HS-27A (cell line): ENCODE measurements around the gene FNBP1L.
"Not testable (repeated sequence)": the region's sequence is repeated elsewhere in the genome, so short reads cannot be mapped to it uniquely, and the experiment has no call there.

Experiments used
- DNase-seq: peaks from one replicate; pipeline ENCODE4 v3.0.0-alpha.2; 2012; ENCODE audit warnings: low read depth, missing footprints

The FNBP1L gene

GRCh38 chr1:93573940-93574469 lies 126.1 kb downstream of the FNBP1L start:
- DNase-seq: no peak

DNA sequence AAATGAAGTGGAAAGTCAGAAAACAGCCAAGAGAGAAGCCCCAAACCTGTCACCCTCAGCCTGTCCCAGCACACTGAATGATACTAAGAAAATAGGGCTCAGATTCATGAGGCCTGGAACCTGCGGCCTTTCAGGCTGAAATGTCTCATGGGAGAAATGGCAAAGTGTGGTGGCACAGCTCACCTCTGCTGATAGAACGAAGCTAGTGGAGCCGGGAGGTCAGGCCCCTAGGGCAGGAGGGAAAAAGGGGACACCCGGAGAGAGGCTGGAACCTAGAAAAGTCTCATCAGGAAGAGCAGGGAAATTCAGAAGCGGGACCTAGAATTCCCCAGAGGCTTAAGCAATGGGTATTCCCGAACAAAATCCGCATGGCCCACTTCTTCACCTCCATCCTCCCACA lies 126.6 kb downstream of the FNBP1L start:
- DNase-seq: no peak

GRCh38 chr1:93574991-93575390 lies 127.1 kb downstream of the FNBP1L start:
- no peak for DNase-seq

DNA sequence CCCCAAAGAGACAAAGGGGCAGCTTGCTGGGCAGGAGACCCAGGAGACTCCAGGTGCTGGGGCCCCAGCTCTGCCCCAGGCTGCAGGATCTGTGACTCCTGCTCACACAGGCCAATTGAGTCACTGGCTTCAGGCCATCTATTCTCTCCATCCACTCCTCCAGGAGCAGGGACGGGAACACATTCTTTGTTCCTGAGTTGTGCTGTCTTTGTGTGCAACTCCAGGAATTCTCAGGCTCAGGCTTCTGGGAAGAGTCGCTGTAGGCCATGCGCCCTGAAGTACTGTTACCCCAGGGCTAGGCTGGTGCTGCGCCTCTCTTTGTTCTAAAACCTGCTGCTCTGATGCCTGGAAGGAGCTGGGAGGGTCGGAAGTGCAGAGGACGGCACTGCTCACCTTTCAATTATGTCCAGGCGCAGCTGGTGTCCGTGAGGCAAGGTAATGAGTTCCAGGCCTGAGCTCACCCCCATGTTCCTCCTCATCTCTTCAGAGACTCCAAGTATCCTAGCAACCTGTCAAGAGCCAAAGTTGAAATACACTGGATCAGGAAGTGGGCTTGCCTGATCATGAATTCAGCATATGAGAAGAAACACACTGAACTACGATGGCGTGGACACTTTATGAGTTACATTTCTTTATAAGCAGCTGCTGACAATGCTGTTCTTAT lies 127.8 kb downstream of the FNBP1L start:
- no peak for DNase-seq

DNA sequence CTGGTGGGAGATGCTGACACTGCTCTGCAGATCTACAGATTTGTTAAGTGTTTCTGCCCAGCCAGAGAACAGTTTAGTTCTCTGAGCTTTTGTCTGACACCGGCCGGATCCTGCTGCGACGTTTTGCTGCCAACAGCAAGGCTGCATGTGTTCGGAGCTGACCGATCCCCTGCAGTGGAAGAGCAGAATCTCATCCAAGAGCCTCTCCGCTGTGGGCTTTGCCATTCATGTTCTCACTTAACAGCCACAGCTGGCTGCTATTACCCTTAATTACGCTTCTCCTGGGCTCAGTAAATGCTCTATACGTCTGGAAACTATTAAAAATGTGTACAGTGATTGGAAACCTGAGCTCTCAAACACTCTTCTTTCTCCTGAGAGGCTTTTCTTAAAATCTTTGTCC lies 128.4 kb downstream of the FNBP1L start:
- no peak for DNase-seq

DNA sequence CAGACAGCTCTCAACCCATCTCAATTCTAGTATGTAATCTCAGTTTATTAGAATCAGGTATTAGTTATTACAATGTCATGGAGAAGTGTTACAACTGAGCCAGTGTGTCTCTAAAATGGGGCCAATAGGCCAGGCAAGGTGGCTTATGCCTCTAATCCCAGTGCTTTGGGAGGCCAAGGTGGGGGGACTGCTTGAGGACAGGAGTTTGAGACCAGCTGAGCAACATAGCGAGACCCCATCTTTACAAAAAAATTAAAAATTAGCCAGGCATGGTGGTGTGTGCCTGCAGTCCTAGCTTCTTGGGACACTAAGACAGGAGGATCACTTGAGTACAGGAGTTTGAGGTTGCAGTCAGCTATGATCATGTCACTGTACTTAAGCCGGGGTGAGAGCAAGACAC lies 128.8 kb downstream of the FNBP1L start:
- DNase-seq: no peak

DNA sequence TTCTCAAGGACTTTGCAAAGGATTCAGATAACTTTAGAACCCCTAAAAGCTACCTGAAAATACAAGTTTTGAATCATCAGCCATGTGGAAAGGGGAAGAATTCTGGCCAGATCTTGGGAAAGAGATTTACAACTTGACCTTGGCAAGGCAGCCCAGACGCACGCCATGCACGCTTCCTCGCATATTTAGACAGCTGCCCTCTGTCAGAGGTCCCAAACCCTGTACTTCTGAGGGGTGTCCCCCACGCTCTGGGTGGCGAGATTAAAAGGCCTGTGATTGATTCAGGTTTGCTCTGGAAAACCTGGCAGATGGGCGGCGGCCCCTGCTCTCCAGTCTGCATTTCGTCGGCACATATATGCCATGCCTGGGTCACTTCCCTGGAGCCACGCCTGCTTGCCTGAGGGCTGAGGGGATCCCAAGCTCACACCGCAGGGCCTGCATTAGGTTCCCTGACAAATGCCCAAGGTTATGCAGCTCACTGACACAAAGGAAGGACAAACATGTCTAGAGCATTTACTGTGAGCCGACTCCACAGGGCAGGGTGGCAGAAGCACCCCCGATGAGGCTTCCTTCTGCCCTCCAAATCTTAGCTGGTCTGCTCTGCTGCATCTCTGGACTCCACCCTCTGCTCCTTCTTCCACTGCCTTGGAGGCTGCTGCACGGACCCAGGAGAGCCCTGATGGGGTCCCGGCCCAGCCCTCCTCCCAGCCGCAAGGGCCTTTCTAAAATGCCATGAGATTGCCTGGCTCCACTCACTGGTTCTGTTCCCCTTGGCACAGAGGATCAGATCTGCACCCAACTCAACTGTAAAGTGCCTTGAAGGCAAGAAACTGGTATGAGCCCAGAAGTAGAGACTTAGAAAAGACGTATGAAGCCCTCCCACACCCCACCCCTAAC lies 129.9 kb downstream of the FNBP1L start:
- no peak for DNase-seq

- no peak for DNase-seq
These were observed 130.5 kb downstream of the FNBP1L start for GRCh38 chr1:93578433-93578830.

DNA sequence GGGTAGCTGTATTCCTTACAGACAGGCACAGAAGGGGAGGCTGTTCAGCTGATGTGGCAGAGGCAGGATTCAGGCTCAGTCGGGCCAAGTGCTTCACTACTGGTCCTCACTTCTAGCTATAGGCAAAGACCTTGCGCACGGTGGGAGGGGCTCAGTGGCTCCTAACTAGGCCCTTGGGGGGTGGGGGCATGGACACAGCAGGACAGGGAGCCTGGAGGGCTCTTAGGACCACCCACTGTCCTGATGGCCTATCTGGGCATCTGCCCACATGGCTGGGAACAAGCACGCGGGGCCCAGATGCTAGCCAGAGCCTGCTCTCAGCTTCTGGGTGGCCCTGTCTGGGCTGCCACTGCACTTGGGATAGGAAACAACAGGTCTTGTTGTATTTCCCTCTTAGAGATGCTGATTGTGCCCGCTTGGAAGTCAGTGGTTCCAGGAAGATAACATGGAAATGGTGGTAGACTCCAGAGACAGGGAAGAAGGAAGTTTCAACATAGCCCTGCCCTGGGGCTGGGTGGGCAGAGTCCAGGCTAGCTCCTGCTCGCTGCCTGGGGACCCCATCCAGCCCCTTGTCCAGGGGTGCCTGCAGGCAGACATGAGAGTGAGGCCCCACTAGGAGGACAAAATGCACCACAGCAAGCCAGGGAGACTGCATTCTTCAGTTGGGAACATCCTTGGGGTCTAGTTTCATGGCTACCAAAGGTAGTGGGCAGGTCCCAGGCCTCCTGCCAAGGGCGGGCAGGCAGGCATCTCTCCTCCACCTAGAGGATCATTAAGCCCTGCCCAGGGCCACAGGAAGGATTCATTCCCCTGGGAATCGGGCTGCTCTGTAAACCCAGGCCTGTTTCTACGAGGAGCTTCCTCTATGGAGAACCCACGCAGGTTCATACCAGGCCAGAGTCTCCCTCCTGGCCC lies 131.2 kb downstream of the FNBP1L start:
- DNase-seq: no peak

- no peak for DNase-seq
These were observed 132.0 kb downstream of the FNBP1L start for GRCh38 chr1:93579891-93580290.

DNA sequence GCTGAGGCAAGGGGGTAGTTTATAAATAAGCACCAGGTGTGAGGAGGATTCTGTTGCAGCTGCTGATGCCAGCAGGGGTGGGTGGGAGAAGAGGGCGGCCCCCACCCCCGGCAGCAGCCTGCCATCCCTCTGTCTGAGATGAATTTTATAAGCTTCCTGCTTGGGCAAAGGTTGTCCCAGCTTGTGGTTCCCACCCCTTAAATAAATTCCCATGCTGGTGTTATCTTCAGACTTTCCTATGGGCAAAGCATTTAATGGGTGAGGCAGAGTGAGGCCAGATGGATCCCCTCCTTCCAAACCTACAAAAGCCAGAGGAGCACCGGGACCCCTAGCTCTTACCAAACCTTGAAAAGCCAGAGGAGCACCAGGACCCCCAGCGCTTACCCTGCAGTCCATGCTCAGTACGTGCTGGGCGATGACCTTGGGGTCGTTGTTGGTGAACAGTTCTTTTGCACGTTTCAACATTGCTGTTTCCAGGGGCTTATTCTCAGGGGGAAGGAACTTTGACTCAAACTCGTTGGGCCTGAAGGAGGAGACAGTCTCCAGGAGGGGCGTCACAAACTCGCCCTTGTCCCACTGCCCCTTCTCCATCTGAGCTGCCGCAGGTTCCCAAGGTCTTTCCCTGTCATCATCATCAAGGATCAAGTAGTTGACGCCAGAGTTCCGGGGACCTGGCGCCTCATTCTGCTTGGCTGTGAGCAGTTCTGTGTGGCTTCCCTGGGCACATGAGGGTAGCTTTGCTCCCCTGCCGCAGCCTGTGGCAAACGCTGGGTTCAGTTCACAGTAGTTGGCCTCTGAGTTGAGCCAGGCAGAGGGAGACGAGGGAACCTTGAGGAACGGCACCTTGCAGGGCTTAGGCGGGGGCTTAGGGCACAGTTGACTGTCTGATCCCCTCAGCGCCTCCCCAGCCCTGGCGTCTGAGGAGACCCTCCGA lies 134.3 kb downstream of the FNBP1L start:
- no peak for DNase-seq

- DNase-seq: no peak
These were observed 136.5 kb downstream of the FNBP1L start for GRCh38 chr1:93584261-93585003.

- no peak for DNase-seq
These were observed 137.4 kb downstream of the FNBP1L start for GRCh38 chr1:93585059-93585966.

DNA sequence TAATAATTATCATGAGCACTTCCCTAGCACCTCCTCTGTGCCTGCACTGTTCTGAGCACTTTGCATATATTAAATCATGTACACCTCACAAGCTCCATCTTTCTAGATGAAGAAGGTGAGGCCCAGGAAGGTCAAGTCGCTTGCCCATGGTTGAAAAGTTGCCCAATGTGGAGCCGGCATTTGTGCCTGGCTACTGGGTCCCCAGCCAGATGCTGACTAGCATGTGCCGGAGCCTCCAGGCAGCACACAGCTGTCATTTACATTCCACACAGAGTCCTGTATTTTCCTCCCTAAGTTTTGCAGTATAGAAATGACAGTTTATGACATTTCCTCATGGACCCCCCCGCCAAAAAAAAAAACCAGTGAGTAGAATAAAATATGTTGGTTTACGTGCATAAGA lies 139.4 kb downstream of the FNBP1L start:
- no peak for DNase-seq

DNA sequence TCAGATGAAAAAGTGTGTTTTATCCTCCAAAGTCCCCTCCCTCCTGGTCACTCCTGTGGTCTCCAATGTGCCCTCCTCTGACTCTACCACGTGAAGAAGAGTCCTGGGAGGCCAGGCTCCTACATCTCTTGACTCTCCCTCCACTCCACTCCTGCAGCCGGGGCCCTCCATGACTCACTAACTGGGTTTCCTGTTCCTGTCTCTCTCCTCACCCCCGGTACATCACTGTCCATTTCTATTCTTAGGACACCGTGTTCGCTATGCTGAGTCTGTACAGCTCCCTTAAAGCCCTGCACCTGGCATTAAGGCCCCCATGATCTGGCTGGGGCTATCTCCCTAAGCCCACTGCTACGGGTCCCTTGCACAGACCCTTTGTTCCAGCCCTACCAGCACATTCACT lies 140.3 kb downstream of the FNBP1L start:
- no peak for DNase-seq

DNA sequence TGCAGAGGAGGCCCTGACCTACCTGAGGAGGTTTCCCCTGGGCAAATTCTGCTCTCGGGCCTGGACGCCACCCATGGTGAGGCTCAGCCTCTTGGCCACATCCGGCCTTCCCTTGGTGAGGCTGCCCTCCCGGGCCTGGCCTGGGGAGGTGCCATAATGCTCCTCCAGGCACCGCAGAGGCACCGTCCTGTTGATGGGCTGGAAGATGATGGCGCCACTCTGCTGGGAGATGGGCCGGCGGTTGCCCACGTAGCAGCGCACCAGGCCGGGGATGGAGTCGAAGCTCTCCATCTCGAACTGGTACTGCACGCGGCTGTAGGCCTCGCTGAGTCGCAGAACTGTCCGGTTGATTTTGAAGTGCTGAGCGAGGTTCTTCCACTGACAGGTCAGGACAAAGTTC lies 141.0 kb downstream of the FNBP1L start:
- no peak for DNase-seq

DNA sequence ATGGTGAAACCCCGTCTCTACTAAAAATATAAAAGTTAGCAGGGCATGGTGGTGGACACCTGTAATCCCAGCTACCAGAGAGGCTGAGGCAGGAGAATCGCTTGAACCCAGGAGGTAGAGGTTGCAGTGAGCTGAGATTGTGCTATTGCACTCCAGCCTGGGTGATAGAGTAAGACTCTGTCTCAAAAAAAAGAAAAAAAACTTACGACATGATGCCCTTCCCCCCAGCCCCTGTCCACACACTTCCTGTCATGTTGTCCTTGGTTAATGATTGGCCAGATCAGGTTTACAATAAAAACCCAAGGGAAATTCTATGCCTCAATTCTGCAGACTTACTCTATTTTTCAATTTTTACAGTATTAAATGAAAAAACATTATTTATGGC lies 143.4 kb downstream of the FNBP1L start:
- not testable (repeated sequence) for DNase-seq

DNA sequence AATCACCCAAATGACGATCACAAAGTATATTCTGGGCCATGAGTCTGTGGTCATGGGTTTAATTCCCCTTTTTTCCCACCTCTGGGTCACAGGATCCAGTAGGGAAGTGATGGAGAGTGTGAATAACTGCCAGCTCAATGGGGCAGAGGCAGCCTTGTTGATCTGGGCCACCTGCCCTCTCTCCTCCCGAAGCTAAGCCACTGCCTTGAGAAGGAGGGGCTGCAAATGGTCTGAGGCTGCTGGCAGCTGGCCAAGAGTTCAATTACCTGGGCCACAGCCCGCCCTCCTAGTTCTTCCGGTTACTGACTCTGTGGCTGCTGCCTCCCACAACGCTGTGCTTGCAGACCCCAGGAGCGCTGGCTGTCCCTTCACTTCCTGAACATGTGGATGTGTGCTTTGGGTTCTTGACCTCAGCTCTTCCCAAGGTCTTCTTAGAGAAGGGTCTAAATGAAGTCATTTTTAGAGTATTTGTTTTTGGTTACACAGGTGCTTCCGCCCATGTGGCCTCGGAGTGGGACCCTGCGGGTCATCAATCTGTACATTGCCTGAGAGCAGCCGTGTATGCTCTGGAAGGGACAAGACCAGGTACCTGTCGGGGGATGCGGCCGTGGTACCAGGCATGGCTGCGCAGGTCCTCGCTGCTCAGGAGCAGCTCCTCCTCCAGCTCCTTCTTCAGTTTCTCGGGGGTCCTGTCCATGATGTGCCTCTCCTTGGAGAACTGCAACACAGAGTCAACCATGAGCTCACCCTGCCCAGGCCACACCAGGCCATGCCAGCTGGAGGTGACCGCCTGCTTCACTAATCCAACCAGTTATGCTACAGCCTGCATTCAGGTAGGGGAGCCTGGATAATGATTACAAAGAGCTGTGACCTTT lies 144.0 kb downstream of the FNBP1L start:
- no peak for DNase-seq
